ENCODE results near the gene KCNH8. TPM values are rescaled to one million over a fixed set of nuclear protein-coding genes. Genes with fewer than 3 reads are reported as not detected.
A peak's percentile ranks its signal among the peaks of the same experiment; 100 is the strongest.

The KCNH8 gene
- total RNA-seq, 1 experiment from 2014 or later, result 3.7 TPM

- Histone ChIP-seq H3K4me2 (ENCODE audit: insufficient read depth, insufficient read length, low read length) (no peak overlapping the region), H3K27me3 (ENCODE audit: insufficient read depth, low read length) (no peaks in the 10 kb centered on the region), H4K5ac (ENCODE audit: insufficient read length, low read depth, low read length) (no peak overlapping the region), H2BK120ac (ENCODE audit: low read depth, low read length, poor library complexity, severe bottlenecking) (no peak overlapping the region), H4K20me1 (ENCODE audit: control insufficient read depth, insufficient read depth, insufficient read length) (no peaks in the 10 kb centered on the region), H2AFZ (ENCODE audit: low read length) (no peak overlapping the region), H2BK20ac (ENCODE audit: low read depth, low read length, poor library complexity, severe bottlenecking) (no peak overlapping the region), H4K8ac (replicated peaks; ENCODE audit: insufficient read length, low read depth, low read length) (no peak overlapping the region), H3K14ac (ENCODE audit: insufficient read depth, low read length) (no peak overlapping the region), H3K9ac (ENCODE audit: extremely low read depth, insufficient read length, low read length) (no peak overlapping the region), H3K9me3 (ENCODE audit: control insufficient read depth, low read depth, low read length) (no peaks in the 10 kb centered on the region), H3K23ac (ENCODE audit: insufficient read length, low read depth, low read length) (no peak overlapping the region), H2BK15ac (ENCODE audit: low read depth, low read length) (no peak overlapping the region), H2BK12ac (ENCODE audit: insufficient read length, low read depth, low read length) (no peak overlapping the region), H4K91ac (ENCODE audit: insufficient read length, low read depth, low read length) (no peak overlapping the region), H3K4ac (ENCODE audit: low read depth, low read length) (no peak overlapping the region), H3T11ph (ENCODE audit: low read length) (no peak overlapping the region), H3K79me1 (ENCODE audit: insufficient read depth, low read depth, low read length, poor library complexity, severe bottlenecking) (no peaks in the 10 kb centered on the region), H3K79me2 (ENCODE audit: insufficient read depth, low read length) (no peaks in the 10 kb centered on the region), H2BK5ac (ENCODE audit: insufficient read length, low read length) (no peak overlapping the region), H2AK5ac (ENCODE audit: insufficient read length, low read length) (no peak overlapping the region), H3K4me1 (ENCODE audit: insufficient read depth, low read length) (peaks cover 4% of the 10 kb centered on the region; the same call in 1 of the 2 replicates), H3K56ac (ENCODE audit: insufficient read length, low read depth, low read length) (no peak overlapping the region), H3K23me2 (ENCODE audit: insufficient read length, low read depth, low read length, poor library complexity, severe bottlenecking) (no peaks in the 10 kb centered on the region), H3K27ac (ENCODE audit: insufficient read length, low read depth, low read length) (no peak overlapping the region), H3K18ac (ENCODE audit: insufficient read length, low read depth, low read length) (no peak overlapping the region)
- no CpG with 5 or more reads among the region's 6 CpGs for WGBS (ENCODE audit: extremely low coverage, insufficient read length, low lambda C conversion rate)
- Mint-ChIP-seq H3K27me3 (ENCODE audit: low read depth) (no peaks in the 10 kb centered on the region), H3K4me1 (peaks cover 14 to 18% of the 10 kb centered on the region in 2 experiments), H3K36me3 (ENCODE audit: insufficient read depth in 1 of 3, low read depth in 3 of 3) (peaks cover 0 to 7% (median 5%) of the 10 kb centered on the region in 3 experiments; a peak in 5 of 7 replicates), H3K9me3 (no peaks in the 10 kb centered on the region), H3K4me3 (no peak overlapping the region), H3K27ac (peak overlapping the region in 1 of 3 experiments; percentile 28; a peak in 1 of 7 replicates)
- DNase-seq, result no peak
- peak; percentile 46; the same call in 2 of the 3 replicates for TF ChIP-seq CTCF (conservative IDR thresholded peaks at IDR 0.05)
These were observed 102.8 kb downstream of the KCNH8 start for GRCh38 chr3:19250959-19251610.
